Loucy (cell line): Measurements from ENCODE around the gene KIF18B.

ENCODE experiments used
- H2AFZ ChIP-seq: fragments of 200-600 bp; sonication (generic); 2 replicates; pipeline ENCODE4 v1.6.0; 2016; ENCODE audit warnings: antibody characterized with exemption, mild to moderate bottlenecking, low read length, moderate library complexity
- H3F3A ChIP-seq: fragments of 200-600 bp; 2 replicates; pipeline ENCODE4 v1.6.0; 2016; ENCODE audit warnings: antibody characterized with exemption, low read depth, mild to moderate bottlenecking
- H3K27me3 ChIP-seq: fragments of 200-600 bp; sonication (generic); 2 replicates; pipeline ENCODE4 v1.6.1; 2014; ENCODE audit warnings: low read length, mild to moderate bottlenecking; ENCODE audit not compliant: insufficient read depth, poor library complexity, severe bottlenecking
- H3K36me3 ChIP-seq: fragments of 200-600 bp; sonication (generic); 2 replicates; pipeline ENCODE4 v1.6.1; 2016; ENCODE audit warnings: low read length; ENCODE audit not compliant: insufficient read depth
- H3K4me1 ChIP-seq: fragments of 200-600 bp; sonication (generic); 2 replicates; pipeline ENCODE4 v1.5.1; 2014; ENCODE audit warnings: low read length, mild to moderate bottlenecking; ENCODE audit not compliant: insufficient read depth, poor library complexity, severe bottlenecking
- H3K4me2 ChIP-seq: fragments of 200-600 bp; sonication (generic); 2 replicates; pipeline ENCODE4 v1.6.0; 2014; ENCODE audit warnings: antibody characterized with exemption, low read length, low read depth, mild to moderate bottlenecking; ENCODE audit not compliant: poor library complexity, severe bottlenecking
- H3K4me3 ChIP-seq: fragments of 200-600 bp; sonication (generic); 2 replicates; pipeline ENCODE4 v1.5.1; 2014; ENCODE audit warnings: low read length, mild to moderate bottlenecking, mixed read lengths; ENCODE audit not compliant: poor library complexity, severe bottlenecking
- H3K79me2 ChIP-seq: fragments of 200-600 bp; sonication (generic); 2 replicates; pipeline ENCODE4 v1.6.1; 2014; ENCODE audit warnings: low read length; ENCODE audit not compliant: insufficient read depth
- H3K9ac ChIP-seq: fragments of 200-600 bp; sonication (generic); 2 replicates; pipeline ENCODE4 v1.6.0; 2014; ENCODE audit warnings: mild to moderate bottlenecking, low read depth, low read length, moderate library complexity; ENCODE audit not compliant: poor library complexity, severe bottlenecking
- H3K9me2 ChIP-seq: fragments of 200-600 bp; sonication (generic); replicated peaks from 2 replicates; pipeline ENCODE4 v1.6.1; 2016; ENCODE audit warnings: low read depth, low read length, mixed read lengths
- H3K9me3 ChIP-seq: fragments of 200-600 bp; sonication (generic); 2 replicates; pipeline ENCODE4 v1.6.1; 2014; ENCODE audit warnings: mild to moderate bottlenecking, antibody characterized with exemption, low read length, low read depth; ENCODE audit not compliant: insufficient read depth
- H4K20me1 ChIP-seq: fragments of 200-600 bp; sonication (generic); 2 replicates; pipeline ENCODE4 v1.6.0; 2014; ENCODE audit warnings: antibody characterized with exemption, low read length, mild to moderate bottlenecking; ENCODE audit not compliant: insufficient read depth, poor library complexity, severe bottlenecking
- EZH2phosphoT487 ChIP-seq: fragments of 200-600 bp; IDR thresholded peaks from 2 replicates; pipeline ENCODE4 v1.6.1; 2018; ENCODE audit warnings: antibody characterized with exemption, mild to moderate bottlenecking, moderate library complexity, borderline replicate concordance
- TF ChIP-seq, protein P1 (sequence below): fragments of 200-600 bp; sonication (generic); conservative IDR thresholded peaks from 2 replicates; pipeline ENCODE4 v1.5.1; 2014; ENCODE audit warnings: mild to moderate bottlenecking, antibody characterized with exemption, low read length

The KIF18B gene

GRCh38 chr17:44901411-44901921 is 46.1 kb downstream of the KIF18B start:
- H3K27me3 ChIP-seq = no peaks in the 10 kb centered on the region
- H4K20me1 ChIP-seq = no peaks in the 10 kb centered on the region
- TF ChIP-seq EZH2phosphoT487 = no peak
- TF ChIP-seq, protein P1, sequence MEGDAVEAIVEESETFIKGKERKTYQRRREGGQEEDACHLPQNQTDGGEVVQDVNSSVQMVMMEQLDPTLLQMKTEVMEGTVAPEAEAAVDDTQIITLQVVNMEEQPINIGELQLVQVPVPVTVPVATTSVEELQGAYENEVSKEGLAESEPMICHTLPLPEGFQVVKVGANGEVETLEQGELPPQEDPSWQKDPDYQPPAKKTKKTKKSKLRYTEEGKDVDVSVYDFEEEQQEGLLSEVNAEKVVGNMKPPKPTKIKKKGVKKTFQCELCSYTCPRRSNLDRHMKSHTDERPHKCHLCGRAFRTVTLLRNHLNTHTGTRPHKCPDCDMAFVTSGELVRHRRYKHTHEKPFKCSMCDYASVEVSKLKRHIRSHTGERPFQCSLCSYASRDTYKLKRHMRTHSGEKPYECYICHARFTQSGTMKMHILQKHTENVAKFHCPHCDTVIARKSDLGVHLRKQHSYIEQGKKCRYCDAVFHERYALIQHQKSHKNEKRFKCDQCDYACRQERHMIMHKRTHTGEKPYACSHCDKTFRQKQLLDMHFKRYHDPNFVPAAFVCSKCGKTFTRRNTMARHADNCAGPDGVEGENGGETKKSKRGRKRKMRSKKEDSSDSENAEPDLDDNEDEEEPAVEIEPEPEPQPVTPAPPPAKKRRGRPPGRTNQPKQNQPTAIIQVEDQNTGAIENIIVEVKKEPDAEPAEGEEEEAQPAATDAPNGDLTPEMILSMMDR = no peak
- H3K9me3 ChIP-seq = no peaks in the 10 kb centered on the region
- no peaks in the 10 kb centered on the region for H3K9me2 ChIP-seq
- peaks cover 15% of the 10 kb centered on the region for H3K4me1 ChIP-seq
- no peak overlapping the region for H3K4me3 ChIP-seq
- H3K79me2 ChIP-seq = peaks cover 27% of the 10 kb centered on the region
- H3K9ac ChIP-seq = no peak overlapping the region
- no peaks in the 10 kb centered on the region for H3F3A ChIP-seq
- H2AFZ ChIP-seq = no peak overlapping the region
- H3K4me2 ChIP-seq = no peak overlapping the region
- no peaks in the 10 kb centered on the region for H3K36me3 ChIP-seq

GRCh38 chr17:44900894-44901293 is 46.7 kb downstream of the KIF18B start:
- H2AFZ ChIP-seq = no peak overlapping the region
- H3K79me2 ChIP-seq = peaks cover 33% of the 10 kb centered on the region
- H3K4me3 ChIP-seq = no peak overlapping the region
- H4K20me1 ChIP-seq = peaks cover 4% of the 10 kb centered on the region
- H3K4me1 ChIP-seq = peaks cover 16% of the 10 kb centered on the region
- H3K4me2 ChIP-seq = no peak overlapping the region
- no peak overlapping the region for H3K9ac ChIP-seq
- no peaks in the 10 kb centered on the region for H3K9me3 ChIP-seq
- no peaks in the 10 kb centered on the region for H3F3A ChIP-seq
- TF ChIP-seq, protein P1 = no peak
- TF ChIP-seq EZH2phosphoT487 = no peak
- no peaks in the 10 kb centered on the region for H3K27me3 ChIP-seq
- no peaks in the 10 kb centered on the region for H3K36me3 ChIP-seq
- H3K9me2 ChIP-seq = no peaks in the 10 kb centered on the region

GRCh38 chr17:44899074-44899782 is 48.3 kb downstream of the KIF18B start, which contains the start of gene EFTUD2:
TSS of gene EFTUD2 (minus strand) at chr17:44899445. CDS start at chr17:44894521, 4,924 bp downstream.
- peaks cover 49% of the 10 kb centered on the region for H3K79me2 ChIP-seq
- TF ChIP-seq, protein P1 = no peak
- TF ChIP-seq EZH2phosphoT487 = no peak
- H3K9ac ChIP-seq = peak within 1 kb of the TSS; percentile 85
- peak within 1 kb of the TSS; percentile 76 for H2AFZ ChIP-seq
- peak within 1 kb of the TSS; percentile 83 for H3K4me2 ChIP-seq
- H3K4me1 ChIP-seq = peaks cover 16% of the 10 kb centered on the region
- H3K9me2 ChIP-seq = no peaks in the 10 kb centered on the region
- H3K9me3 ChIP-seq = no peaks in the 10 kb centered on the region
- H4K20me1 ChIP-seq = peaks cover 8% of the 10 kb centered on the region
- H3F3A ChIP-seq = no peaks in the 10 kb centered on the region
- peak within 1 kb of the TSS; percentile 94 for H3K4me3 ChIP-seq
- no peaks in the 10 kb centered on the region for H3K27me3 ChIP-seq
- H3K36me3 ChIP-seq = no peaks in the 10 kb centered on the region; the same call in 1 of the 2 replicates
